HepG2 (cell line): Measurements from ENCODE around the gene MYLK.

ENCODE experiments used
- BCL6 ChIP-seq: IDR thresholded peaks from 2 replicates; pipeline ENCODE4 v1.6.1; 2016; ENCODE audit warnings: missing genetic modification reagents, missing compliant biosample characterization
- CTCF ChIP-seq: sonication (generic); formaldehyde crosslinking; IDR thresholded peaks from 2 replicates; pipeline ENCODE4 v1.5.0; 2020; ENCODE audit warnings: mild to moderate bottlenecking, missing genetic modification reagents, moderate library complexity
- EZH2 ChIP-seq: conservative IDR thresholded peaks from 2 replicates; pipeline ENCODE4 v1.6.1; 2012; ENCODE audit warnings: mild to moderate bottlenecking, low read depth, low read length, moderate library complexity
- KDM1A ChIP-seq: IDR thresholded peaks from 2 replicates; pipeline ENCODE4 v1.6.1; 2016; ENCODE audit warnings: missing compliant biosample characterization
- KLF6 ChIP-seq: IDR thresholded peaks from 2 replicates; pipeline ENCODE4 v1.8.0; 2016; ENCODE audit warnings: missing biosample characterization, missing genetic modification reagents
- REST ChIP-seq, 2 experiments: IDR thresholded peaks; 2 replicates each; pipeline ENCODE4 v1.6.1; 2011 to 2012; ENCODE audit warnings: low read length in 2 of 2, borderline replicate concordance in 1 of 2, low read depth in 1 of 2, mild to moderate bottlenecking in 1 of 2, moderate library complexity in 1 of 2
- SNRNP70 ChIP-seq: fragments of 200-400 bp; formaldehyde crosslinking; IDR thresholded peaks from 2 replicates; pipeline ENCODE4 v1.6.1; 2017; ENCODE audit warnings: mild to moderate bottlenecking, low read depth, low read length, moderate library complexity
- ZNF274 ChIP-seq: sonication (generic); formaldehyde crosslinking; IDR thresholded peaks from 2 replicates; pipeline ENCODE4 v1.5.1; 2020; ENCODE audit warnings: mild to moderate bottlenecking, missing genetic modification reagents
- ZNF652 ChIP-seq: IDR thresholded peaks from 2 replicates; pipeline ENCODE4 v1.6.1; 2016; ENCODE audit warnings: low read depth, borderline replicate concordance
- TF ChIP-seq, protein P1 (sequence below): IDR thresholded peaks from 2 replicates; pipeline ENCODE4 v1.6.1; 2016; ENCODE audit warnings: control low read depth
- TF ChIP-seq, protein P2 (sequence below): sonication (generic); IDR thresholded peaks from 2 replicates; pipeline ENCODE4 v1.6.1; 2016; ENCODE audit warnings: low read depth, borderline replicate concordance

DNA sequence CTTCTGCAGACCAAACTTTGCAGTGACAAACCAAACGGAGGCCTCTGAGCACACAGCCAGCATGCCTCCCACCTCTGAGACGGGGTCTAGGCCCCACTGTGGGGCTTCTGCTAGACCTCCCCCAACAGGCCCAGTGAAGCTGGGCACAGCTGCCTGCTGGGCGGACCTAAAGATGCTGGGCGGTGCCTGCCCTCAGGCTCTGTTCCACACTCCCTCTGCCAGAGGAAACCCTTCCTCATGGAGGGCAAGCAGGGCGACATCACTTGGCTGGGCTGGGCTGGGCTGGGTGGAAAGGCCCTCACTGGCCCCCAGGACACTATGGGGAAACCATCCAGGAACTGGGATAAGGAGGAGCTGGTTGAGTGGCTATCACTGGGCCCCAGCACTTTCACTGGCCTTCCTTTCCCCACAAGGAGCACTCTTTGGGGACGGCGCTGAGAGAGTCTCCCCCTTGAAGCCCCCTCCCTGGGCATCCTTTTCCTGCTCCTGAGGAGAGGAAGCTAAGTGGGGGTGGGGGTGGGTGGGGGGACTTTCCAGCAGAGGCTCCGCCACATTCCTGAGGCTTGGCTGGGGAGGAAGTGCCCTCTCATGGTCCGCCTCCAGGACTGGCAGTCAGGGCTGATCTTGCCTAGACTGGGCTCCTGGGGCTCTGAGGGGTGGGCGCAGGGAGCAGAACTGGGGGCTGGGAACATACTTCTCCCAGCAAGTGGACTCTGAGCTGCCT lies 201.2 kb downstream of the MYLK start:
- TF ChIP-seq SNRNP70 (no peak), KLF6 (CRISPR knock-in tag) (no peak), EZH2 (no peak), KDM1A (no peak), ZNF652 (CRISPR knock-in tag) (no peak), ZNF274 (no peak), CTCF (CRISPR knock-in tag) (no peak), BCL6 (no peak), REST (IDR thresholded peaks at IDR 0.05; ENCODE audit: borderline replicate concordance in 1 of 2, low read depth in 1 of 2, low read length in 2 of 2) (no peak)
- TF ChIP-seq, protein P1, sequence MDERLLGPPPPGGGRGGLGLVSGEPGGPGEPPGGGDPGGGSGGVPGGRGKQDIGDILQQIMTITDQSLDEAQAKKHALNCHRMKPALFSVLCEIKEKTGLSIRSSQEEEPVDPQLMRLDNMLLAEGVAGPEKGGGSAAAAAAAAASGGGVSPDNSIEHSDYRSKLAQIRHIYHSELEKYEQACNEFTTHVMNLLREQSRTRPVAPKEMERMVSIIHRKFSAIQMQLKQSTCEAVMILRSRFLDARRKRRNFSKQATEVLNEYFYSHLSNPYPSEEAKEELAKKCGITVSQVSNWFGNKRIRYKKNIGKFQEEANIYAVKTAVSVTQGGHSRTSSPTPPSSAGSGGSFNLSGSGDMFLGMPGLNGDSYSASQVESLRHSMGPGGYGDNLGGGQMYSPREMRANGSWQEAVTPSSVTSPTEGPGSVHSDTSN: no peak
- TF ChIP-seq, protein P2, sequence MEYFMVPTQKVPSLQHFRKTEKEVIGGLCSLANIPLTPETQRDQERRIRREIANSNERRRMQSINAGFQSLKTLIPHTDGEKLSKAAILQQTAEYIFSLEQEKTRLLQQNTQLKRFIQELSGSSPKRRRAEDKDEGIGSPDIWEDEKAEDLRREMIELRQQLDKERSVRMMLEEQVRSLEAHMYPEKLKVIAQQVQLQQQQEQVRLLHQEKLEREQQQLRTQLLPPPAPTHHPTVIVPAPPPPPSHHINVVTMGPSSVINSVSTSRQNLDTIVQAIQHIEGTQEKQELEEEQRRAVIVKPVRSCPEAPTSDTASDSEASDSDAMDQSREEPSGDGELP: no peak
